ENCODE data around the gene WDR11.
"Not testable (repeated sequence)": the region's sequence is repeated elsewhere in the genome, so short reads cannot be mapped to it uniquely, and the experiment has no call there.

WDR11 gene

DNA sequence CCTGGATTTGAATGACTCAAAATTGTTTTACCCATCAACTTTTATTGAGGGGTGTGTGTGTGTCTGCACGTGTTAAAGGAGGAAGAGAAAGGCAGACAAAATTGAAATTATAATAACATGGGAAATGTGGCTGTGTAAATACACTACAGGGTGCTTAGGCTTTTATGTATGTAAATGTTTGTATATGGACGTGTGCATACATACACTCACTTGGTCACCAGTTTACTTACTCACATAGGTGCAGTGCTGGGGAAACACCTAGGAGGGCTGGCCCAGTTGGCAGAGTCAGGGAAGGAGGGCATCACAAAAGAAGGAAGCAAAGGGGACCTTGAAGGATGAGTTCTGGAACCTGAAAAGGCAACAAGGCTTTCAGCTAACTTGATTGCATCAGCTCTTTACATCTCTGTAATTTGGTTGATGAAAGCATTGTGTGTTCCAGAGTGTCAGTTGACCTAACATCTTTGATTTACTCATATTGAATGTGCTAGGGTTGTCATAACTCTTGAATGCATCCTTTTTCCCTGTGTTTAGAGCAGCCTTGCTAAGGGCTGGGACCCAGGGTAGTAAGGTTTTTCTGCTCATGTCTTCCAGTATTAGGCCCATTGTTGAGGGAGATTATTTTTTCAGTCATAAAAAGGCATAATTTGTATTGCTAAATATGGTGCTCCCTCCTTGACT is 10.2 kb downstream of the WDR11 start:
- no peak for DNase-seq (ENCODE audit: low spot score)

GRCh38 chr10:120873741-120874140 is 22.6 kb downstream of the WDR11 start:
- no peak for DNase-seq (ENCODE audit: low spot score)

- no peak for DNase-seq (ENCODE audit: low spot score)
Observed at GRCh38 chr10:120883071-120883470, 31.9 kb downstream of the WDR11 start.

DNA sequence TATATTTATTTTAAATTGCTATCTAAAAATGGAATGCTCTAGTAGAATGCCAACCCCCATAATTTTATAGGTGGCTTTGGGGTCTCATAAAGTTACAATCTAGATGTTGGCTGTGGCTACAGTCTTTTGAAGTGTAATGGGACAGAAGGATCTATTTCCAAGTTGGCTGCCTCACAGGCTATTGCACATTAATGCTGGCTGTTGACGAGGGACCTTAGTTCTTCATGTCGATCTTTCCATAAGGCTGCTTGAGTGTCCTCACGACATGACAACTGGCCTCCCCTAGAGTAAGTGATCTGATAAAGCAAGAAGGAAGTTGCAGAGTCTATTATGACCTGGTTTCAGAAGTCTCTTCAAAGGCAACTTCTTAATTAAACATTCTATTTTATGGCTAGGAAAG is 36.3 kb downstream of the WDR11 start:
- DNase-seq (ENCODE audit: low spot score): no peak

DNA sequence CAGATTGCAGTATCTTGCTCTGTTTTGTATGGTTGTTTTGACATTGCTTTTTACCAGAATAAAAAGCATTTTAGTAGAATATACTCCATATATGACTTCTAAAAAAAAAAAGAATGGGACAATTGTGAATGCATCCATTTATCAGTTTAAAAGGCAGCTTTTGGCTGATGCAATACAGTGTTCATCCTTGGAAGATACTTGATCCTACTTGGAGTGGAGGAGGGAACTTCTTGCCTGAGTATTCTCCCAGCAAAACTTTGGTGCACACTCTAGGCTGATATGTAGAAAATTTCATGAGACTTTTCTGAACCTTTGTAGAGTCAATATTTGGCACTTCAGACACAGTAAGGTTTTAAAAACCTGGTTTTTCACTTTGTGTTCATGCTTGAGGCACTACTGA is 40.2 kb downstream of the WDR11 start:
- no peak for DNase-seq (ENCODE audit: low spot score)

- DNase-seq (ENCODE audit: low spot score): no peak
Observed at GRCh38 chr10:120894556-120894955, 43.4 kb downstream of the WDR11 start.

DNA sequence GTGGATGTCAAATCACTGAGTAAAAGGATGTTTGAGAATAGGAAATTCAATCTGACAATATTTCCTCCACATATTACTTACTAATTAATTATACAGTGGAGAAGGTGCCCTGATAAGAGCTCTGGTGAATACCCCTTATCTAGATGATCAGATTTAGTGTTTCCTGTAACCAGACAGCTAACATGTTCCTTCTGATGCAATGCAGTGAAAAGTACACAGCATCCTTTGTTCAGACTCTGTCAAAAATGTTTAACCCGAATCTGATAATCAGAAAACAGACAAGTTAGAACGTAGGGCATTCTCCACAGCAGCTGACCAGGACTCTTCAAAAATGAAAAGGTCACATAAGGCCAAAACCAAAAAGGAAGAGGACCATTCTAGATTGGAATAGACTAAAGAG is 46.2 kb downstream of the WDR11 start:
- DNase-seq (ENCODE audit: low spot score): no peak

DNA sequence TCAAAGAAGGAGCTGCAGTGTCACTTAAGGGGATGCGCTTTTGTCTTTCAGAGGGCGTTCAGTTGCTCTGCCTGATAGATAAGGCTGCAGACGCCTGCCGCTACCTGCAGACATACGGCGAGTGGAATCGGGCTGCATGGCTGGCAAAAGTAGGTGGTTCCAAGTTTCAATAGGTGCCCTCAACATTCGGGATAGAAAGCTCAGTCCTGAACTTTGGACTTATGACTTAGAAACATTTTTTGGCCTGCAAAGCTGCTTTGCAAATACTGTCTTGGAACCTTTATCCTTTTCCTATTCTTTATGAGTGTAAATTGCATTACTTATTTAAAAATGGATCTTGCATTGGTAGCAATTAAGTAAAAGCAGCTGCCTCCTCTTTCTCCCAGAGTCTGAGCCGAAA is 54.1 kb downstream of the WDR11 start:
- no peak for DNase-seq (ENCODE audit: low spot score)

GRCh38 chr10:120917521-120918250 is 66.5 kb downstream of the WDR11 start:
- no peak for DNase-seq (ENCODE audit: low spot score)

- DNase-seq (ENCODE audit: low spot score): not testable (repeated sequence)
Observed at GRCh38 chr10:120923886-120924285, 72.7 kb downstream of the WDR11 start.

GRCh38 chr10:120926611-120927010 is 75.4 kb downstream of the WDR11 start:
- no peak for DNase-seq (ENCODE audit: low spot score)

DNA sequence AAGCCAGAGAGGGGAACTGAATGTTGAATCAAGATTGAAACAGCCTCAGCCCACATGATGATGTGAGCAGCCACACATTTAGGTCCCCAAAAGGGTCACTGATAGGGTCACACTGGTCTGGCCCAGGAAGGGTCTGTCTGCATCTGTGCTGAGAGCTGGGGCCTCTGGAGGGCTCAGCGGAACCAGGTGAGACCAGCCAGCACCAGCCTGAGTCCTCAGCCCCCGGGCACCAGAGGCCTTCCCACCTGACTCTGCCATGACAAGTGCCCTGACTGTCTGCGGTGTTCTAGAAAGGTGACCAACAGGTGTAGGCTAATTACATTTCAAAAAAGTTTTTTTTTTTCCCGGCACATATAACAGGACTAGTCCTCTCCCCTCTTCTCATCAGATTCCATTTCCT is 76.2 kb downstream of the WDR11 start:
- no peak for DNase-seq (ENCODE audit: low spot score)

GRCh38 chr10:120929166-120929565 is 78.0 kb downstream of the WDR11 start:
- DNase-seq (ENCODE audit: low spot score): no peak

- no peak for DNase-seq (ENCODE audit: low spot score)
Observed at GRCh38 chr10:120931423-120931822, 80.3 kb downstream of the WDR11 start.

DNA sequence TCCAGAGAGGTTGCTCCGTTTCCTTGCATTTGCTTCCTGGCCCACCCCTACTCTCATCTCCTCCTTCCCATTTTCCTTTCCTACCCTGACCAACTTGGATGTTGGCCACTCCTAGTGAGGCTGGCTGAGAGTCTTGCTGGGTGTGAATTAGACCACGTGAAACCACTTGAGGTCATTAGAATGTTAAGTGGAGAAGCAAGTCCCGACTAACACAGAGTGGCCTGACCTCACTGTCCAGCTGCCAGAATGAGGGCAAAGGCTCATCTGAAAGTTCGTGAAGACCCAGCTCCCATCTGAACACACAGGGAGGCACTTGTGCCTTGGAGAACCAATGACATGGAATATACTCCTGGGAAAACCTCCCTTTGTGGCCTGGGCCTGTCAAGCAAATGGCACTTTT is 80.8 kb downstream of the WDR11 start:
- DNase-seq (ENCODE audit: low spot score): no peak

DNA sequence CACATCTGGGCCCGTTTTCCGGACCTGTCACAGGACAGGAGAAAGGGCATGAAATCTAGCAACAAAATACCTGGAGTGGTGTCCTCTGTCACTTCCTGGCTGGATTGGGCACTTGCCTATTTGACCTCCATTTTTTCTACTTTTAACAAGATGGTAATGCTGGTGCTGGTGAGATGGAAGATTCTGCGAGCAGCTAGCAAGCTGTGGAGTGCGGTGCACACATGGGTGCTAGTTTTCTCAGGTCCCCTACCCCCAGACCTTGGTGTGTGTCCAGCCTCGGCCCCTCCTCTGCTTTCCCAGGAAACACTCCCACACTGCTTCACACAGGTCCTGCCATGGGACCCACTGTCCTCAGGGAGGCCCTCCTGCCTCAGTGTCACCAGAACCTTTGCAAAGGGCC is 87.7 kb downstream of the WDR11 start:
- DNase-seq (ENCODE audit: low spot score): no peak

GRCh38 chr10:120940299-120940900 is 89.2 kb downstream of the WDR11 start:
- DNase-seq (ENCODE audit: low spot score): no peak

DNA sequence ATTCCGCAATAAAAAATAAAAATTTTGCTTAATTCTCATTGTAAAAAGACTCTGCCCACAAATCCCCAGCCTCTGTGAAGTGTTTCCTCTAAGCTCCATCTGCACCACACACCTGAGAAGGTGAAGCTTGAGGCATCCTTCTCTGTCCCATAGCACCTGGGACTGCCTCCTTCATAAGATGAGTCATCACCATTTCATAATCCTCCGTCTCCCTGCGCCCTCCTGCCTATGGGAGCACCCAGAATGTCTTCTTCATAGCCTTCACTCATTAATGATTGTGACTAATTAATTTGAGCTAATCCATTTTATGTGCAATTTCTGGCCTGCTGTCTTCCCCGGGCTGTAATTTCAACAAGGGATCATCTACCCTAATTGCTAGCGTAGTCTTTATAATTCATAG is 90.3 kb downstream of the WDR11 start:
- no peak for DNase-seq (ENCODE audit: low spot score)

GRCh38 chr10:120942806-120943413 is 91.7 kb downstream of the WDR11 start:
- DNase-seq (ENCODE audit: low spot score): peak; percentile 84

DNA sequence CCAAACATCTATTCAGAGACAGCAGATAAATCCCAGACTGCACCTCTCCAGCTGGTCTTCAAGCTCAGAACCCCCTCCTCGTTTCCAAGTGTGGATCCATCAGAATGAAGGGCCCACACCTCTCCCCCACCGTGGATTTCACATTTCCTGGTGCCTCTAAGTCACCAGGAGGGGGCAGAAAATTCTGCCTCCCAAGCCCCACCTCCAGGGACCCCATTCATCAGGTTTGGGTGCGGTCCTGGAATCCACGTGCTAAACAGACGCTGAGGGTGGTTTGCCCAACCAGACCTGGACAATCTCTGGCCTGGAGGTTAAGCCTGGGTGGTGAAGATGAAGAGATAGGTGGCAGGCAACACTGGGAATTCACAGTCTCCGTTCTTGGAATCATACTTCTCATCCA is 92.4 kb downstream of the WDR11 start:
- no peak for DNase-seq (ENCODE audit: low spot score)

- no peak for DNase-seq (ENCODE audit: low spot score)
Observed at GRCh38 chr10:120944586-120945125, 93.5 kb downstream of the WDR11 start.

DNA sequence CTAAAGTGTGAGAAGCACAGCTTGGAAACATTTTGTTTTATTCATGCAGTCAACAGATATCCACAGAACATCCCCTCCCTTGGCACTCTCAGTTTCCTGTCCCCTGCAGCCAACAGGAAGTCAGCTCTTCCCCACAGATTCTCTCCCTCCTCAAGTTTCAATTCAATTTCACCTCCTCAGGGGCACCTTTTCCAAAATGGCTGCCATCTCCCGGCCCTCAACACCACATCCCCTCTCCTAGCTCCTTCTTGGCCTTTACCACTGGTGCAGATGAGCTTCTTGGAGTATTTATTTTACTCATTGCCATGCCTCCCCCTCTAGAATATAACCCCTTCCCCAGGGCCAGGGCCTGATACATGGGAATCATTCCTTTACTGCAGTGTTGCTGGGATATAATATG is 94.0 kb downstream of the WDR11 start:
- no peak for DNase-seq (ENCODE audit: low spot score)

DNA sequence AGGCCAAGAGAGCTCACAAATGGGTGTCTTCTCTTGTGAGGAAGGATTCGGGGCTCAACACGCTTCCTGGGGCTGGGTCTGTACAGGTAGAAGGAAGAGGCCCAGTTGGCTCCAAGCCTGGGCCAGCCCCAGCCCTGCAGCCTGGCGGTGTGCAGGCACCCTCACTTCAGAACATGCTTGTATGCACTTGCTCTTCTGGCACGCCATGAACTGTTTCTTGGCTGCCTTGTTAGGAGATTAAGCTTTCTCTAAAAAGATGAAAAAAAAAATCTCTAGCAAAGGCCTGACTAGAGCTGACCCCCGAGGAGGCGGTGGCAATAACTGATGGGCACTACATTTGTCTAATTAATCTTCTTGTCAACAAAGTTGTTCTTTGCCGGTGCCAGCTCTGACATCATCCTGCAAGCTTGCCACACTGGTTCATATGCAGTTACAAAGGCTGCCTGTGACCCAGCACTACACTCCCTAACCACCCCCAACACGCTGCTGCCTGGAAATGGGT is 94.7 kb downstream of the WDR11 start:
- DNase-seq (ENCODE audit: low spot score): peak; percentile 98
